GM12878 (cell line): ENCODE data around the gene RXYLT1. TPM values are rescaled to one million over a fixed set of nuclear protein-coding genes. Genes with fewer than 3 reads are reported as not detected.
A peak's percentile ranks its signal among the peaks of the same experiment; 100 is the strongest.

ENCODE experiments used
- ATAC-seq: fragments of 200-7000 bp; cut with Tn5 transposase; 3 replicates; pipeline ENCODE4 v1.9.1; 2020; ENCODE audit warnings: mild to moderate bottlenecking, moderate library complexity
- BruUV-seq: library from RNA; stranded (reverse); fragments of 400-500 nt; replicated peaks from 2 replicates; lab custom pipeline; 2021; lab: Mats Ljungman, UMichigan
- CTCF ChIA-PET: fragments of 300-600 bp; sonication (Branson Sonifier 250); formaldehyde crosslinking; extraction: SDS; loops from one replicate; lab custom pipeline; 2021; ENCODE audit warnings: inconsistent platforms; lab: Yijun Ruan, JAX
- POLR2A ChIA-PET: fragments of 350-600 bp; formaldehyde crosslinking; extraction: SDS; loops from one replicate; lab custom pipeline; 2021; ENCODE audit warnings: inconsistent platforms; lab: Charles Lee
- RAD21 ChIA-PET: fragments of 300-600 bp; sonication (Branson Sonifier 250); formaldehyde crosslinking; loops from one replicate; lab custom pipeline; 2023; ENCODE audit warnings: antibody characterized with exemption; ENCODE audit not compliant: unreplicated experiment; lab: Charles Lee
- SMC1A ChIA-PET: fragments of 300-600 bp; sonication (Branson Sonifier 250); formaldehyde crosslinking; loops from one replicate; lab custom pipeline; 2023; ENCODE audit not compliant: unreplicated experiment, uncharacterized antibody; lab: Charles Lee
- DNase-seq: peaks from one replicate; pipeline ENCODE4 v3.0.0-alpha.2; 2011; ENCODE audit warnings: low read depth, low spot score
- FAIRE-seq: peaks from 3 replicates; lab custom pipeline; 2011; peaks lifted over from hg19 to GRCh38; lab: Jason Lieb, UNC
- H2AFZ ChIP-seq: 2 replicates; pipeline ENCODE4 v1.6.0; 2011; ENCODE audit warnings: low read depth, low read length, control low read depth; ENCODE audit not compliant: control insufficient read depth
- H3K27ac ChIP-seq: 2 replicates; pipeline ENCODE4 v1.5.1; 2011; ENCODE audit warnings: control low read depth; ENCODE audit not compliant: control insufficient read depth, insufficient read depth
- H3K27me3 ChIP-seq, 2 experiments: replicated peaks in 1 of 2; 2 replicates each; pipeline versions ENCODE4 v1.6.0 to v1.6.1; 2011; ENCODE audit warnings: low read length in 1 of 2; ENCODE audit not compliant: control insufficient read depth in 2 of 2, insufficient read depth in 2 of 2
- H3K36me3 ChIP-seq, 2 experiments: 2 replicates each; pipeline ENCODE4 v1.5.1; 2011; ENCODE audit warnings: low read length in 1 of 2; ENCODE audit not compliant: control insufficient read depth in 2 of 2, insufficient read depth in 2 of 2
- H3K4me1 ChIP-seq: 2 replicates; pipeline ENCODE4 v1.6.1; 2011; ENCODE audit warnings: mild to moderate bottlenecking, low read length, moderate library complexity, mixed read lengths; ENCODE audit not compliant: control insufficient read depth, insufficient read depth
- H3K4me2 ChIP-seq: 2 replicates; pipeline ENCODE4 v1.6.0; 2011; ENCODE audit warnings: control low read depth; ENCODE audit not compliant: control insufficient read depth, insufficient read depth
- H3K4me3 ChIP-seq: fragments of 200-600 bp; sonication (generic); 2 replicates; pipeline ENCODE4 v1.5.1; 2016
- H3K79me2 ChIP-seq: 2 replicates; pipeline ENCODE4 v1.6.0; 2011; ENCODE audit warnings: low read length; ENCODE audit not compliant: control insufficient read depth, insufficient read depth
- H3K9ac ChIP-seq: 2 replicates; pipeline ENCODE4 v1.8.0; 2011; ENCODE audit warnings: low read length, control low read depth, mixed read lengths; ENCODE audit not compliant: control insufficient read depth, insufficient read depth
- H3K9me3 ChIP-seq: replicated peaks from 3 replicates; pipeline ENCODE4 v1.5.1; 2011; ENCODE audit warnings: mild to moderate bottlenecking, low read length; ENCODE audit not compliant: control insufficient read depth, insufficient read depth
- H4K20me1 ChIP-seq: 2 replicates; pipeline ENCODE4 v1.6.0; 2011; ENCODE audit not compliant: control insufficient read depth, insufficient read depth
- BRCA1 ChIP-seq: IDR thresholded peaks from 2 replicates; pipeline ENCODE4 v1.6.1; 2011; ENCODE audit warnings: low read depth, low read length, improper control_type of control experiment
- ZZZ3 ChIP-seq: IDR thresholded peaks from 2 replicates; pipeline ENCODE4 v1.6.1; 2011; ENCODE audit warnings: low read depth; ENCODE audit not compliant: control insufficient read depth, insufficient read length
- WGBS: methylation state at CpG from one replicate; pipeline ENCODE4 v1.1.6; 2016; ENCODE audit warnings: low lambda C conversion rate; ENCODE audit not compliant: insufficient replicate concordance, insufficient coverage; ENCODE audit errors: missing lambda C conversion rate; 5-methylcytosine and 5-hydroxymethylcytosine counted together
- in situ Hi-C: fragments of 300-500 bp; cut with MboI; formaldehyde crosslinking; loops from 9 replicates; pipeline ENCODE4 v1.14.3; 2018; ENCODE audit warnings: mixed read lengths
- intact Hi-C: fragments of 100-400 bp; cut with micrococcal nuclease; formaldehyde crosslinking; loops from one replicate; pipeline ENCODE4 v1.14.2; 2022; ENCODE audit not compliant: unreplicated experiment
- polyA plus RNA-seq, 11 experiments: library from polyadenylated mRNA; depleted of rRNA in 4 of 11; unstranded in 6 of 11; stranded (reverse) in 5 of 11; fragments of >200 nt; fragmentation: Nextera tagmentation in 4 of 11; fragmentation: Illumina TruSeq in 1 of 11; extraction: Ambion mirVana in 4 of 11; extraction: Trizol in 1 of 11; gene quantifications; 1 replicate in 1 of 11; 2 replicates in 10 of 11; pipeline versions ENCODE4 v1.2.1 to v1.2.3, GENCODE V29; 2011 to 2016; ENCODE audit warnings: inconsistent platforms in 2 of 11, missing spikeins in 2 of 11, low read depth in 1 of 11
- total RNA-seq, 4 experiments: library from RNA; depleted of rRNA in 3 of 4; stranded (reverse); fragments of >200 nt in 3 of 4; fragmentation: Illumina TruSeq in 1 of 4; extraction: Trizol in 1 of 4; gene quantifications; 2 replicates each; pipeline versions ENCODE4 v1.2.1 to v1.2.3, GENCODE V29; 2013 to 2021
- TF ChIP-seq, protein P1 (sequence below): fragments of 450-650 bp; IDR thresholded peaks from 2 replicates; pipeline ENCODE4 v1.6.1; 2017; ENCODE audit warnings: mild to moderate bottlenecking, moderate library complexity
- TF ChIP-seq, protein P2 (sequence below): IDR thresholded peaks from 2 replicates; pipeline ENCODE4 v1.6.1; 2012; ENCODE audit warnings: low read depth, low read length, improper control_type of control experiment
- TF ChIP-seq, protein P3 (sequence below): fragments of 450-650 bp; IDR thresholded peaks from 2 replicates; pipeline ENCODE4 v1.6.1; 2017; ENCODE audit warnings: mild to moderate bottlenecking
- TF ChIP-seq, protein P4 (sequence below): fragments of 450-650 bp; IDR thresholded peaks from 2 replicates; pipeline ENCODE4 v1.6.1; 2017; ENCODE audit warnings: mild to moderate bottlenecking, moderate library complexity
- TF ChIP-seq, protein P5 (sequence below): fragments of 450-650 bp; IDR thresholded peaks from 2 replicates; pipeline ENCODE4 v1.6.1; 2017; ENCODE audit warnings: mild to moderate bottlenecking, low read depth, inconsistent platforms; ENCODE audit not compliant: poor library complexity, severe bottlenecking

Gene RXYLT1
- total and polyA plus RNA-seq, 10 of the 15 experiments (the other 5 are each of a cell fraction or from before 2014, with no cell fraction given) = 10.4 to 33.8 (median 21.5) TPM

DNA sequence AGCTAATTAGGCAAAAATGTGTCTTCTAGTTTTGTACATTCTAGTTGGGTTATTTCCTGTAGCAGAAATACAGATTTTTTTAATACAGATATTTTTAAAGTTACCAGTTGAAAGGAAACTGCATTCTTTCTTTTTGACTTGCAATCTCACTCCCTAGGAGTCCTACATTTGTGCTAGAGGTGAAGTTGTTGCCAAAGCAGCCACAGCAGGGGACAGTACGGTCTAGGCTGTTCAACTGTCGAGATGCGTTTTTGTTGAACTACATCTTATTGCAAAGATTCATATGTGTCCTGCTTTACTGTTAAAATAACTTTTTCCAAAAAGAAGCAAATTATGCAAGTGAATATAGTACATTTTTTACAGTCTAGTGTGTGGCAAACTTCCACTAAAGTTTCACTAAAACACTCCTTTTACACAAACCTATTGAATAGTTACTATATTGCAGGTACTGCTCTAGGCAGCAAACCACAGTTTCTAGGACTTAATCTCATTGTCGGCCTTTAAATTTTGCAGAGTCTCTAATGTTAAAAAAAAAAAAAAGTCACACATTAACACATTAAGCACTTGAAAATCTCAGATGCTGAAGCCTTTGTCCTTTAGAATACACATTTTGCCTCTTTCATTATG lies 34.5 kb downstream of the RXYLT1 start (continued):
- TF ChIP-seq, protein P1, sequence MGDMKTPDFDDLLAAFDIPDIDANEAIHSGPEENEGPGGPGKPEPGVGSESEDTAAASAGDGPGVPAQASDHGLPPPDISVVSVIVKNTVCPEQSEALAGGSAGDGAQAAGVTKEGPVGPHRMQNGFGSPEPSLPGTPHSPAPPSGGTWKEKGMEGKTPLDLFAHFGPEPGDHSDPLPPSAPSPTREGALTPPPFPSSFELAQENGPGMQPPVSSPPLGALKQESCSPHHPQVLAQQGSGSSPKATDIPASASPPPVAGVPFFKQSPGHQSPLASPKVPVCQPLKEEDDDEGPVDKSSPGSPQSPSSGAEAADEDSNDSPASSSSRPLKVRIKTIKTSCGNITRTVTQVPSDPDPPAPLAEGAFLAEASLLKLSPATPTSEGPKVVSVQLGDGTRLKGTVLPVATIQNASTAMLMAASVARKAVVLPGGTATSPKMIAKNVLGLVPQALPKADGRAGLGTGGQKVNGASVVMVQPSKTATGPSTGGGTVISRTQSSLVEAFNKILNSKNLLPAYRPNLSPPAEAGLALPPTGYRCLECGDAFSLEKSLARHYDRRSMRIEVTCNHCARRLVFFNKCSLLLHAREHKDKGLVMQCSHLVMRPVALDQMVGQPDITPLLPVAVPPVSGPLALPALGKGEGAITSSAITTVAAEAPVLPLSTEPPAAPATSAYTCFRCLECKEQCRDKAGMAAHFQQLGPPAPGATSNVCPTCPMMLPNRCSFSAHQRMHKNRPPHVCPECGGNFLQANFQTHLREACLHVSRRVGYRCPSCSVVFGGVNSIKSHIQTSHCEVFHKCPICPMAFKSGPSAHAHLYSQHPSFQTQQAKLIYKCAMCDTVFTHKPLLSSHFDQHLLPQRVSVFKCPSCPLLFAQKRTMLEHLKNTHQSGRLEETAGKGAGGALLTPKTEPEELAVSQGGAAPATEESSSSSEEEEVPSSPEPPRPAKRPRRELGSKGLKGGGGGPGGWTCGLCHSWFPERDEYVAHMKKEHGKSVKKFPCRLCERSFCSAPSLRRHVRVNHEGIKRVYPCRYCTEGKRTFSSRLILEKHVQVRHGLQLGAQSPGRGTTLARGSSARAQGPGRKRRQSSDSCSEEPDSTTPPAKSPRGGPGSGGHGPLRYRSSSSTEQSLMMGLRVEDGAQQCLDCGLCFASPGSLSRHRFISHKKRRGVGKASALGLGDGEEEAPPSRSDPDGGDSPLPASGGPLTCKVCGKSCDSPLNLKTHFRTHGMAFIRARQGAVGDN = no peak
- TF ChIP-seq, protein P2, sequence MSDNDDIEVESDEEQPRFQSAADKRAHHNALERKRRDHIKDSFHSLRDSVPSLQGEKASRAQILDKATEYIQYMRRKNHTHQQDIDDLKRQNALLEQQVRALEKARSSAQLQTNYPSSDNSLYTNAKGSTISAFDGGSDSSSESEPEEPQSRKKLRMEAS = no peak
- TF ChIP-seq BRCA1 = no peak
- TF ChIP-seq, protein P3, sequence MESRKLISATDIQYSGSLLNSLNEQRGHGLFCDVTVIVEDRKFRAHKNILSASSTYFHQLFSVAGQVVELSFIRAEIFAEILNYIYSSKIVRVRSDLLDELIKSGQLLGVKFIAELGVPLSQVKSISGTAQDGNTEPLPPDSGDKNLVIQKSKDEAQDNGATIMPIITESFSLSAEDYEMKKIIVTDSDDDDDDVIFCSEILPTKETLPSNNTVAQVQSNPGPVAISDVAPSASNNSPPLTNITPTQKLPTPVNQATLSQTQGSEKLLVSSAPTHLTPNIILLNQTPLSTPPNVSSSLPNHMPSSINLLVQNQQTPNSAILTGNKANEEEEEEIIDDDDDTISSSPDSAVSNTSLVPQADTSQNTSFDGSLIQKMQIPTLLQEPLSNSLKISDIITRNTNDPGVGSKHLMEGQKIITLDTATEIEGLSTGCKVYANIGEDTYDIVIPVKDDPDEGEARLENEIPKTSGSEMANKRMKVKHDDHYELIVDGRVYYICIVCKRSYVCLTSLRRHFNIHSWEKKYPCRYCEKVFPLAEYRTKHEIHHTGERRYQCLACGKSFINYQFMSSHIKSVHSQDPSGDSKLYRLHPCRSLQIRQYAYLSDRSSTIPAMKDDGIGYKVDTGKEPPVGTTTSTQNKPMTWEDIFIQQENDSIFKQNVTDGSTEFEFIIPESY = no peak

DNA sequence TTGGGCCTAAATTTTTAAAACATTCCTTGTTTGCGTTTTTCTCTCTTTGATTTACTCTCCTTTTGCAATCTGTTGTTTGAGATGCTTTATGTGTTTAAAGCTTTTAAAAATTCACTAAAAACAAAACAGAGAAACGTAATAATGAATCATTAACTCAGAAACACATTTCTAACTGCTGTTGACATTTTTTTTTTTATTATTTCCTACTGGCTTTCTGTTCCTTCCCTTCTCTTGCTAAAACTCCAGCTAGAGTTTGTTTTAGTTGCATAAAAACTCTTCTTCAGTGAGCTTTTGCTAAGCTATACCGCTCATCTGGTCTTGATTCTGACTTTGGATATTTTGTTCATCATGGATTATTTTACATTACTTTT lies 35.8 kb downstream of the RXYLT1 start:
- peaks cover 25% of the 10 kb centered on the region for H3K4me1 ChIP-seq
- no peak for FAIRE-seq
- no peaks in the 10 kb centered on the region for H3K27me3 ChIP-seq
- ChIA-PET SMC1A (interaction anchor here (0.6 to 1.3 kb wide), 5 partner anchors 11 to 680 kb away, joined by 3 read pairs; no protein-coding TSS in a partner anchor), RAD21 (no interaction called here), CTCF (interaction anchor here (2.9 to 4.1 kb wide), 2 partner anchors 11 to 14 kb away, joined by 8 to 22 read pairs; no protein-coding TSS in a partner anchor), POLR2A (interaction anchor here (0.6 kb wide), 2 partner anchors 405 to 635 kb away, joined by 3 read pairs; no protein-coding TSS in a partner anchor)
- H2AFZ ChIP-seq = peak overlapping the region; percentile 7; the same call in 1 of the 2 replicates
- H3K27ac ChIP-seq = no peak overlapping the region
- no peak overlapping the region for H3K4me3 ChIP-seq
- no peaks in the 10 kb centered on the region for H3K79me2 ChIP-seq
- H3K4me2 ChIP-seq = no peak overlapping the region
- no peaks in the 10 kb centered on the region for H3K36me3 ChIP-seq
- intact Hi-C loops = no loop called here
- 96% methylated on average over 3 of the region's 3 CpGs for WGBS
- DNase-seq = no peak
- H3K9me3 ChIP-seq = no peaks in the 10 kb centered on the region; the same call in 1 of the 3 replicates
- in situ Hi-C loops = no loop called here
- H3K9ac ChIP-seq = no peak overlapping the region
- H4K20me1 ChIP-seq = no peaks in the 10 kb centered on the region
- no TSS peak for BruUV-seq
- no peak for ATAC-seq
- TF ChIP-seq ZZZ3 = no peak
- TF ChIP-seq, protein P4, sequence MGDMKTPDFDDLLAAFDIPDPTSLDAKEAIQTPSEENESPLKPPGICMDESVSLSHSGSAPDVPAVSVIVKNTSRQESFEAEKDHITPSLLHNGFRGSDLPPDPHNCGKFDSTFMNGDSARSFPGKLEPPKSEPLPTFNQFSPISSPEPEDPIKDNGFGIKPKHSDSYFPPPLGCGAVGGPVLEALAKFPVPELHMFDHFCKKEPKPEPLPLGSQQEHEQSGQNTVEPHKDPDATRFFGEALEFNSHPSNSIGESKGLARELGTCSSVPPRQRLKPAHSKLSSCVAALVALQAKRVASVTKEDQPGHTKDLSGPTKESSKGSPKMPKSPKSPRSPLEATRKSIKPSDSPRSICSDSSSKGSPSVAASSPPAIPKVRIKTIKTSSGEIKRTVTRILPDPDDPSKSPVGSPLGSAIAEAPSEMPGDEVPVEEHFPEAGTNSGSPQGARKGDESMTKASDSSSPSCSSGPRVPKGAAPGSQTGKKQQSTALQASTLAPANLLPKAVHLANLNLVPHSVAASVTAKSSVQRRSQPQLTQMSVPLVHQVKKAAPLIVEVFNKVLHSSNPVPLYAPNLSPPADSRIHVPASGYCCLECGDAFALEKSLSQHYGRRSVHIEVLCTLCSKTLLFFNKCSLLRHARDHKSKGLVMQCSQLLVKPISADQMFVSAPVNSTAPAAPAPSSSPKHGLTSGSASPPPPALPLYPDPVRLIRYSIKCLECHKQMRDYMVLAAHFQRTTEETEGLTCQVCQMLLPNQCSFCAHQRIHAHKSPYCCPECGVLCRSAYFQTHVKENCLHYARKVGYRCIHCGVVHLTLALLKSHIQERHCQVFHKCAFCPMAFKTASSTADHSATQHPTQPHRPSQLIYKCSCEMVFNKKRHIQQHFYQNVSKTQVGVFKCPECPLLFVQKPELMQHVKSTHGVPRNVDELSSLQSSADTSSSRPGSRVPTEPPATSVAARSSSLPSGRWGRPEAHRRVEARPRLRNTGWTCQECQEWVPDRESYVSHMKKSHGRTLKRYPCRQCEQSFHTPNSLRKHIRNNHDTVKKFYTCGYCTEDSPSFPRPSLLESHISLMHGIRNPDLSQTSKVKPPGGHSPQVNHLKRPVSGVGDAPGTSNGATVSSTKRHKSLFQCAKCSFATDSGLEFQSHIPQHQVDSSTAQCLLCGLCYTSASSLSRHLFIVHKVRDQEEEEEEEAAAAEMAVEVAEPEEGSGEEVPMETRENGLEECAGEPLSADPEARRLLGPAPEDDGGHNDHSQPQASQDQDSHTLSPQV = no peak
- TF ChIP-seq, protein P5, sequence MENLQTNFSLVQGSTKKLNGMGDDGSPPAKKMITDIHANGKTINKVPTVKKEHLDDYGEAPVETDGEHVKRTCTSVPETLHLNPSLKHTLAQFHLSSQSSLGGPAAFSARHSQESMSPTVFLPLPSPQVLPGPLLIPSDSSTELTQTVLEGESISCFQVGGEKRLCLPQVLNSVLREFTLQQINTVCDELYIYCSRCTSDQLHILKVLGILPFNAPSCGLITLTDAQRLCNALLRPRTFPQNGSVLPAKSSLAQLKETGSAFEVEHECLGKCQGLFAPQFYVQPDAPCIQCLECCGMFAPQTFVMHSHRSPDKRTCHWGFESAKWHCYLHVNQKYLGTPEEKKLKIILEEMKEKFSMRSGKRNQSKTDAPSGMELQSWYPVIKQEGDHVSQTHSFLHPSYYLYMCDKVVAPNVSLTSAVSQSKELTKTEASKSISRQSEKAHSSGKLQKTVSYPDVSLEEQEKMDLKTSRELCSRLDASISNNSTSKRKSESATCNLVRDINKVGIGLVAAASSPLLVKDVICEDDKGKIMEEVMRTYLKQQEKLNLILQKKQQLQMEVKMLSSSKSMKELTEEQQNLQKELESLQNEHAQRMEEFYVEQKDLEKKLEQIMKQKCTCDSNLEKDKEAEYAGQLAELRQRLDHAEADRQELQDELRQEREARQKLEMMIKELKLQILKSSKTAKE = no peak
